ENCODE data around the gene CAMP.
"Not testable (repeated sequence)": the region's sequence is repeated elsewhere in the genome, so short reads cannot be mapped to it uniquely, and the experiment has no call there.

Gene CAMP

GRCh38 chr3:48268381-48268935 lies 45.2 kb downstream of the CAMP start:
- H3K4me3 ChIP-seq (ENCODE audit: low read depth in 1 of 2, low read length in 2 of 2), result no peak overlapping the region
- H3K9ac ChIP-seq (ENCODE audit: low read length), result no peak overlapping the region
- no peaks in the 10 kb centered on the region for H3K27me3 ChIP-seq (ENCODE audit: control insufficient read depth in 1 of 2, insufficient read depth in 2 of 2, low read length in 2 of 2)
- H3K9me3 ChIP-seq (ENCODE audit: low read length), result no peaks in the 10 kb centered on the region
- no peak overlapping the region for H3K27ac ChIP-seq (ENCODE audit: low read depth, low read length)
- H3K4me1 ChIP-seq (ENCODE audit: insufficient read depth, low read length), result no peaks in the 10 kb centered on the region
- H3K36me3 ChIP-seq (ENCODE audit: insufficient read depth, low read length), result peaks cover 21% of the 10 kb centered on the region

DNA sequence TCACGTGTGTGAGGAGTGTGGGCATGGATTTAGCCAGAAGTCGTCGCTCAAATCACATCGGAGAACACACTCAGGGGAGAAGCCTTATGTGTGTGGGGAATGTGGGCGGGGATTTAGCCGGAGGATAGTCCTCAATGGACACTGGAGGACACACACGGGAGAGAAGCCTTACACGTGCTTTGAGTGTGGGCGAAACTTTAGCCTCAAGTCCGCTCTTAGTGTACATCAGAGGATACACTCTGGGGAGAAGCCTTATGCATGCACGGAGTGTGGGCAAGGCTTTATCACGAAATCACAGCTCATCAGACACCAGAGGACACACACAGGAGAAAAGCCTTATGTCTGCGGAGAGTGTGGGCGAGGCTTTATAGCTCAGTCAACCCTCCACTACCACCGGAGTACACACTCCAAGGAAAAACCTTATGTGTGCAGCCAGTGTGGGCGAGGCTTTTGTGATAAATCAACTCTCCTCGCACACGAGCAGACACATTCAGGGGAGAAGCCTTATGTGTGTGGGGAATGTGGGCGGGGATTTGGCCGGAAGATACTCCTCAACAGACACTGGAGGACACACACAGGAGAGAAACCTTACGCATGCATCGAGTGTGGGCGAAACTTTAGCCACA lies 45.8 kb downstream of the CAMP start:
- H3K9ac ChIP-seq (ENCODE audit: low read length), result no peak overlapping the region
- H3K36me3 ChIP-seq (ENCODE audit: insufficient read depth, low read length), result peaks cover 21% of the 10 kb centered on the region
- no peaks in the 10 kb centered on the region for H3K4me1 ChIP-seq (ENCODE audit: insufficient read depth, low read length)
- no peak overlapping the region for H3K27ac ChIP-seq (ENCODE audit: low read depth, low read length)
- H3K4me3 ChIP-seq (ENCODE audit: low read depth in 1 of 2, low read length in 2 of 2), result no peak overlapping the region
- H3K9me3 ChIP-seq (ENCODE audit: low read length), result no peaks in the 10 kb centered on the region
- H3K27me3 ChIP-seq (ENCODE audit: control insufficient read depth in 1 of 2, insufficient read depth in 2 of 2, low read length in 2 of 2), result no peaks in the 10 kb centered on the region

DNA sequence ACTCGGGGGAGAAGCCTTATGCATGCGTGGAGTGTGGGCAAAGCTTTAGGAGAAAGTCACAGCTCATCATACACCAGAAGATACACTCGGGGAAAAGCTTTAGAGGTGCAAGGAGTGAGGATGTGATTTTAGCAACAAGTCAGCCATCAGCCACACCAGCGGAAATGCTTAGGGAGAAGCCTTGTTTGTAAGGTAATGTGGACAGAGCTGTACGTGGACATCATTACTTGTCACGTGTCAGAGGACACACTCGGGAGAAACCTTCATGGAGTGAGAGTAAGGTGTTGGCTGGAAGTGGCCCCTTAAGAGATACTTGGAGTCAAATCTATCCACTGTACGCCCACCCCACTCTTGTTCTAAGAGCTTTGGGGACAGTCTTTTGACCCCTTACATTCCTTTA lies 46.3 kb downstream of the CAMP start:
- no peaks in the 10 kb centered on the region for H3K9me3 ChIP-seq (ENCODE audit: low read length)
- H3K9ac ChIP-seq (ENCODE audit: low read length), result no peak overlapping the region
- H3K36me3 ChIP-seq (ENCODE audit: insufficient read depth, low read length), result peaks cover 21% of the 10 kb centered on the region
- no peaks in the 10 kb centered on the region for H3K4me1 ChIP-seq (ENCODE audit: insufficient read depth, low read length)
- H3K4me3 ChIP-seq (ENCODE audit: low read depth in 1 of 2, low read length in 2 of 2), result no peak overlapping the region
- no peaks in the 10 kb centered on the region for H3K27me3 ChIP-seq (ENCODE audit: control insufficient read depth in 1 of 2, insufficient read depth in 2 of 2, low read length in 2 of 2)
- no peak overlapping the region for H3K27ac ChIP-seq (ENCODE audit: low read depth, low read length)

GRCh38 chr3:48270306-48270705 lies 47.0 kb downstream of the CAMP start:
- H3K4me3 ChIP-seq (ENCODE audit: low read depth in 1 of 2, low read length in 2 of 2), result no peak overlapping the region
- H3K27ac ChIP-seq (ENCODE audit: low read depth, low read length), result no peak overlapping the region
- no peak overlapping the region for H3K9ac ChIP-seq (ENCODE audit: low read length)
- H3K27me3 ChIP-seq (ENCODE audit: control insufficient read depth in 1 of 2, insufficient read depth in 2 of 2, low read length in 2 of 2), result no peaks in the 10 kb centered on the region
- peaks cover 21% of the 10 kb centered on the region for H3K36me3 ChIP-seq (ENCODE audit: insufficient read depth, low read length)
- H3K4me1 ChIP-seq (ENCODE audit: insufficient read depth, low read length), result no peaks in the 10 kb centered on the region
- H3K9me3 ChIP-seq (ENCODE audit: low read length), result no peaks in the 10 kb centered on the region

GRCh38 chr3:48271223-48271622 lies 47.9 kb downstream of the CAMP start:
- peaks cover 17% of the 10 kb centered on the region for H3K36me3 ChIP-seq (ENCODE audit: insufficient read depth, low read length)
- H3K4me3 ChIP-seq (ENCODE audit: low read depth in 1 of 2, low read length in 2 of 2); H3K27me3 ChIP-seq (ENCODE audit: control insufficient read depth in 1 of 2, insufficient read depth in 2 of 2, low read length in 2 of 2); H3K27ac ChIP-seq (ENCODE audit: low read depth, low read length); H3K4me1 ChIP-seq (ENCODE audit: insufficient read depth, low read length); H3K9ac ChIP-seq (ENCODE audit: low read length); H3K9me3 ChIP-seq (ENCODE audit: low read length): not testable (repeated sequence)

GRCh38 chr3:48271763-48272498 lies 48.6 kb downstream of the CAMP start:
- H3K4me3 ChIP-seq (ENCODE audit: low read depth in 1 of 2, low read length in 2 of 2), result no peak overlapping the region
- no peaks in the 10 kb centered on the region for H3K4me1 ChIP-seq (ENCODE audit: insufficient read depth, low read length)
- H3K36me3 ChIP-seq (ENCODE audit: insufficient read depth, low read length), result peaks cover 14% of the 10 kb centered on the region
- H3K27ac ChIP-seq (ENCODE audit: low read depth, low read length), result no peak overlapping the region
- no peaks in the 10 kb centered on the region for H3K9me3 ChIP-seq (ENCODE audit: low read length)
- no peak overlapping the region for H3K9ac ChIP-seq (ENCODE audit: low read length)
- no peaks in the 10 kb centered on the region for H3K27me3 ChIP-seq (ENCODE audit: control insufficient read depth in 1 of 2, insufficient read depth in 2 of 2, low read length in 2 of 2)

DNA sequence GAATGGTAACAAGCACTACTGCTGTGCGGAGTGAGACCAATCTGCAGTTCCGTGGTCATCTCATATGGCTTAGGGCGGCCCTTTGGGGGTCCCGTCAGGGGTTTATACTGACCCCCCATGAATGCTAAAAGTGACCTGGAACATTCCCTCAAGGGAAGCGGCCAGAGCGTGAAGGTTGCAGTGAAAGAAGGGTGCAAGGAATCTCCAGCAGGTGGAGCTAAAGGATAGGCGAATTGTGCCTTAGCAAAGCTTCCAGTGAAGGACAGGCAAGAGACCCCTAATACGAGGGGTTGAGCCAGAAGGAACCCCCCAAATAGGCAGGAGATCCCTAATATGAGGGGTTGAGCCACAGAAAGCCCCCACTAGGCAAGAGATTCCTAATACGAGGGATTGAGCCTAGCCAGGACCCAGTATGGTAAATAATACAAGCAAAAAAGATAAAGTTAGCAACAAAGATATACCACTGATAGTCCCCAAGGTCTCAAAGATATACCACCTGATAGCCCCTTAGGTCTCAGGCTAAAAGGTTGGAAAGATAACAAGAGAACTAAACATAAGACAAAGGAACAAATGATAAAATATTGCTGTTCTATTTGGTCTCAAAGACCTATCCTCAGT lies 50.4 kb downstream of the CAMP start:
- Histone ChIP-seq H3K27me3 (ENCODE audit: control insufficient read depth in 1 of 2, insufficient read depth in 2 of 2, low read length in 2 of 2) (no peaks in the 10 kb centered on the region), H3K9ac (ENCODE audit: low read length) (no peak overlapping the region), H3K27ac (ENCODE audit: low read depth, low read length) (no peak overlapping the region), H3K4me3 (ENCODE audit: low read depth in 1 of 2, low read length in 2 of 2) (no peak overlapping the region), H3K4me1 (ENCODE audit: insufficient read depth, low read length) (no peaks in the 10 kb centered on the region), H3K9me3 (ENCODE audit: low read length) (no peaks in the 10 kb centered on the region), H3K36me3 (ENCODE audit: insufficient read depth, low read length) (peaks cover 2% of the 10 kb centered on the region)

GRCh38 chr3:48274452-48274851 lies 51.2 kb downstream of the CAMP start:
- Histone ChIP-seq H3K4me1 (ENCODE audit: insufficient read depth, low read length) (no peaks in the 10 kb centered on the region), H3K27ac (ENCODE audit: low read depth, low read length) (no peak overlapping the region), H3K36me3 (ENCODE audit: insufficient read depth, low read length) (no peaks in the 10 kb centered on the region), H3K4me3 (ENCODE audit: low read depth in 1 of 2, low read length in 2 of 2) (no peak overlapping the region), H3K9me3 (ENCODE audit: low read length) (no peaks in the 10 kb centered on the region), H3K27me3 (ENCODE audit: control insufficient read depth in 1 of 2, insufficient read depth in 2 of 2, low read length in 2 of 2) (no peaks in the 10 kb centered on the region), H3K9ac (ENCODE audit: low read length) (no peak overlapping the region)

Measured in muscle layer of colon (tissue), 2 donors.